Measurements from ENCODE around the gene ROCK2. TPM values are rescaled to one million over a fixed set of nuclear protein-coding genes. Genes with fewer than 3 reads are reported as not detected.
A peak's percentile ranks its signal among the peaks of the same experiment; 100 is the strongest.

Gene ROCK2
- total and polyA plus RNA-seq, 2 of the 13 experiments (the other 11 are each of a cell fraction or from before 2014, with no cell fraction given) = 38.1 to 119 TPM

- TF ChIP-seq ZNF18 (CRISPR knock-in tag; IDR thresholded peaks at IDR 0.05; ENCODE audit: insufficient replicate concordance) (peak; percentile 72), SALL1 (CRISPR knock-in tag; IDR thresholded peaks at IDR 0.05) (peak; percentile 86), THAP7 (CRISPR knock-in tag; IDR thresholded peaks at IDR 0.05) (peak; percentile 13; the same call in 1 of the 2 replicates), KDM5A (IDR thresholded peaks at IDR 0.05; ENCODE audit: borderline replicate concordance, low read length) (no peak), ZKSCAN8 (CRISPR knock-in tag; IDR thresholded peaks at IDR 0.05; ENCODE audit: borderline replicate concordance) (no peak), HMGXB3 (CRISPR knock-in tag; IDR thresholded peaks at IDR 0.05; ENCODE audit: borderline replicate concordance) (no peak), ZNF343 (CRISPR knock-in tag; IDR thresholded peaks at IDR 0.05) (no peak), ZNF121 (CRISPR knock-in tag; IDR thresholded peaks at IDR 0.05) (peak; percentile 78; the same call in 1 of the 2 replicates), RBFOX2 (IDR thresholded peaks at IDR 0.05; ENCODE audit: low read depth, low read length) (peak; percentile 86), ZNF501 (CRISPR knock-in tag; IDR thresholded peaks at IDR 0.05) (no peak), AHR (CRISPR knock-in tag; IDR thresholded peaks at IDR 0.05) (0 out of 2 replicates have a peak, but pooled peaks have one; percentile 17), ZNF672 (CRISPR knock-in tag; IDR thresholded peaks at IDR 0.05) (0 out of 2 replicates have a peak, but pooled peaks have one; percentile 64), SOX5 (CRISPR knock-in tag; IDR thresholded peaks at IDR 0.05; ENCODE audit: borderline replicate concordance) (peak; percentile 58; the same call in 1 of the 2 replicates), TFDP1 (CRISPR knock-in tag; IDR thresholded peaks at IDR 0.05; ENCODE audit: borderline replicate concordance) (peak; percentile 75; the same call in 1 of the 2 replicates), XRCC5 (optimal IDR thresholded peaks at IDR 0.05; ENCODE audit: low read length) (peak; percentile 15), HOXA9 (CRISPR knock-in tag; IDR thresholded peaks at IDR 0.05; ENCODE audit: borderline replicate concordance) (no peak; the same call in 1 of the 2 replicates), HMG20B (CRISPR knock-in tag; conservative IDR thresholded peaks at IDR 0.05) (peak; percentile 77), ZNF556 (CRISPR knock-in tag; IDR thresholded peaks at IDR 0.05; ENCODE audit: borderline replicate concordance) (no peak; the same call in 1 of the 2 replicates)
- TF ChIP-seq, protein P1, sequence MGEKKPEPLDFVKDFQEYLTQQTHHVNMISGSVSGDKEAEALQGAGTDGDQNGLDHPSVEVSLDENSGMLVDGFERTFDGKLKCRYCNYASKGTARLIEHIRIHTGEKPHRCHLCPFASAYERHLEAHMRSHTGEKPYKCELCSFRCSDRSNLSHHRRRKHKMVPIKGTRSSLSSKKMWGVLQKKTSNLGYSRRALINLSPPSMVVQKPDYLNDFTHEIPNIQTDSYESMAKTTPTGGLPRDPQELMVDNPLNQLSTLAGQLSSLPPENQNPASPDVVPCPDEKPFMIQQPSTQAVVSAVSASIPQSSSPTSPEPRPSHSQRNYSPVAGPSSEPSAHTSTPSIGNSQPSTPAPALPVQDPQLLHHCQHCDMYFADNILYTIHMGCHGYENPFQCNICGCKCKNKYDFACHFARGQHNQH (CRISPR knock-in tag; IDR thresholded peaks at IDR 0.05) = peak; percentile 60; the same call in 1 of the 2 replicates
- TF ChIP-seq, protein P2, sequence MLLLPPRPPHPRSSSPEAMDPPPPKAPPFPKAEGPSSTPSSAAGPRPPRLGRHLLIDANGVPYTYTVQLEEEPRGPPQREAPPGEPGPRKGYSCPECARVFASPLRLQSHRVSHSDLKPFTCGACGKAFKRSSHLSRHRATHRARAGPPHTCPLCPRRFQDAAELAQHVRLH (CRISPR knock-in tag; IDR thresholded peaks at IDR 0.05; ENCODE audit: borderline replicate concordance, low read depth) = peak; percentile 84; the same call in 1 of the 2 replicates
Observed at GRCh38 chr2:11344342-11344955, at the start of gene ROCK2 (continued).

All from HepG2 (cell line).